ENCODE results near the gene PTPRG. TPM values are rescaled to one million over a fixed set of nuclear protein-coding genes. Genes with fewer than 3 reads are reported as not detected.

Gene PTPRG
- total and polyA plus RNA-seq, 2 donors (not counting 1 experiment from before 2014, with no cell fraction given), result 67.0 to 97.9 TPM

GRCh38 chr3:61591300-61591699, 29.9 kb downstream of the PTPRG start:
- no peak overlapping the region for H3K4me2 ChIP-seq (ENCODE audit: extremely low read depth, insufficient read depth, low read length)
- H3K9me3 ChIP-seq (ENCODE audit: control insufficient read depth, insufficient read depth, low read depth, low read length), result no peaks in the 10 kb centered on the region
- peaks cover 19% of the 10 kb centered on the region for H3K79me2 ChIP-seq (ENCODE audit: control insufficient read depth, insufficient read depth, low read length)
- no peak overlapping the region for H3K4me3 ChIP-seq (replicated peaks in 1 of 4; ENCODE audit: control extremely low read depth in 1 of 4, insufficient read depth in 1 of 4, low read depth in 3 of 4, low read length in 4 of 4)
- no peak for DNase-seq (ENCODE audit: low read depth in 2 of 2)
- no peak overlapping the region for H3K9ac ChIP-seq (ENCODE audit: insufficient read depth, low read length)
- no peaks in the 10 kb centered on the region for H3K27me3 ChIP-seq (ENCODE audit: control insufficient read depth, insufficient read depth, low read length)
- H4K20me1 ChIP-seq (ENCODE audit: control insufficient read depth, extremely low read depth, insufficient read depth, low read length), result no peaks in the 10 kb centered on the region
- H3K36me3 ChIP-seq (ENCODE audit: control insufficient read depth, insufficient read depth, low read length), result no peaks in the 10 kb centered on the region
- TF ChIP-seq EZH2 (IDR thresholded peaks at IDR 0.05; ENCODE audit: low read length, missing control alignments), result no peak
- no peak for TF ChIP-seq CTCF (conservative IDR thresholded peaks at IDR 0.05 in 1 of 2, IDR thresholded peaks at IDR 0.05 in 1 of 2; ENCODE audit: low read depth in 1 of 2, low read length in 2 of 2)
- peaks cover 15% of the 10 kb centered on the region for H3K4me1 ChIP-seq (ENCODE audit: control insufficient read depth, extremely low read depth, insufficient read depth, low read length)
- no peak overlapping the region for H2AFZ ChIP-seq (ENCODE audit: low read length)
- no peak overlapping the region for H3K27ac ChIP-seq (ENCODE audit: insufficient read depth, low read length)

DNA sequence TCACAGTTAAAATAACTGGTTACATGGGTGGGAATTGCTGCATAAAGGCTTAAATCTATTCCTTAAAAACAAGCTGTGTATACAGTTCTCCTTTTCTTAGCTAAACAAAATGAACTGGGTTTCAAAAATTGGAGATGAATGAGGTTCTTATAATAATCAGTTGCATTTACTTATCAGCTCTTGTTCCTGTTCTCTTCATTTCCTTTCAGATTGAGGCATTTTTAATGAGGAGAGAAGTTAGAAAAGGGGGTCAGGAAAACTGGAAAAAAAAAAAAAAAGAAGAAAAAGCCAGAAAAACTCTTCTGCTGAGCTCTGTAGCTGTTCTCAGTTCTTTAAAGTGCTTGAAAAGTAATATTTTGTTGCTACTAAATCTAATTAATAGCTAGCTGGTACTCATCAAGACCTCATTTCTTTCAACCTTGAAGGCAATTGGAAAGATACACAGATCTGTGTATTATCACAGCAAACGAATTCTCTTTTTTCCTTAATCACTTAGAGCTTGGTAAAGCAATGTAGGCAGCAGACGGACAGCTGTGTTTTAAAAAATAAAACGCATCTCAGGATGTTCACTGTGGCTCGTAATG, 32.2 kb downstream of the PTPRG start:
- H4K20me1 ChIP-seq (ENCODE audit: control insufficient read depth, extremely low read depth, insufficient read depth, low read length), result no peaks in the 10 kb centered on the region
- H3K79me2 ChIP-seq (ENCODE audit: control insufficient read depth, insufficient read depth, low read length), result peaks cover 24% of the 10 kb centered on the region
- H3K27me3 ChIP-seq (ENCODE audit: control insufficient read depth, insufficient read depth, low read length), result no peaks in the 10 kb centered on the region
- TF ChIP-seq EZH2 (IDR thresholded peaks at IDR 0.05; ENCODE audit: low read length, missing control alignments), result no peak
- TF ChIP-seq CTCF (conservative IDR thresholded peaks at IDR 0.05 in 1 of 2, IDR thresholded peaks at IDR 0.05 in 1 of 2; ENCODE audit: low read depth in 1 of 2, low read length in 2 of 2), result no peak
- DNase-seq (ENCODE audit: low read depth in 2 of 2), result no peak
- peak overlapping the region; percentile 97 for H3K4me2 ChIP-seq (ENCODE audit: extremely low read depth, insufficient read depth, low read length)
- H3K4me3 ChIP-seq (replicated peaks in 1 of 4; ENCODE audit: control extremely low read depth in 1 of 4, insufficient read depth in 1 of 4, low read depth in 3 of 4, low read length in 4 of 4), result no peak overlapping the region
- H3K9me3 ChIP-seq (ENCODE audit: control insufficient read depth, insufficient read depth, low read depth, low read length), result no peaks in the 10 kb centered on the region
- H3K4me1 ChIP-seq (ENCODE audit: control insufficient read depth, extremely low read depth, insufficient read depth, low read length), result peaks cover 15% of the 10 kb centered on the region
- no peak overlapping the region for H3K27ac ChIP-seq (ENCODE audit: insufficient read depth, low read length)
- H2AFZ ChIP-seq (ENCODE audit: low read length), result no peak overlapping the region
- no peaks in the 10 kb centered on the region for H3K36me3 ChIP-seq (ENCODE audit: control insufficient read depth, insufficient read depth, low read length)
- H3K9ac ChIP-seq (ENCODE audit: insufficient read depth, low read length), result no peak overlapping the region

DNA sequence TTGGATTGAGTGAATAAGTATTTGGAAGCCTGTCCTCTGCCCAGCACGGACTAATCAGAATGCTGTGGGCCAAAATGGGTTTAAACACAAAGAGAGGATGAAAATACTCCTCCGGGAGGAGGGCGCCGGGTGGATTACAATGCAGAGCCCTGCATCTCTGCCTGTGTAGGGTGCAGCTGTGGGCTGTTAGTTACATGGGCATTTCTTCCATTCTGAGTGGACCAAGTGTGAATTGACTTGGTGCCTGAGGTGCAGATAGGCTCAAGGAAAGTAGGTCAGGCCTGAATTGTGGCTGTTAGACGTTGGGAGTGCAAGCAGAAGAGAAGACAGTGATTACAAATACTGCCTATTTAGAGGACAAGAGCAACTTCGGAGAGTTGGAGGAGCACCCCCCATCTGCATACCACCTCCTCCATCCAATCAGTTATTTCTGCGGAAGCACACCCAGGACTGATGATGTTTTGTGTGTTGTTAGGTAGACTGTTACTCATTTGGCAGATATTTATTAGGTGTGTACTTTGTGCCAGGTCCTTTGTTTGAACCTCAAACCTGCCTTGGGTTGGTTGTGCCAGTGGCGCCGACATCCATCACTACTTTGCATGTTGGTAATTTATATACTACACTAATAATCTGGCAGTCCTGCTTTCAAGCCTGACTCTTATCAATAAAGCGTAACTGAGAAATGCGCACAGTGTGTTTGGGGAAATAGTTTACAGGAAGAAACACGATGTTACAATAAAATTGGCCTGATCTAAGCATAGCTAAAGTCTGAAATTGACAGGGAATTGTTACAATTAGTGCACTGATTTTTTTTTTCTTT, 33.0 kb downstream of the PTPRG start:
- Histone ChIP-seq H3K4me2 (ENCODE audit: extremely low read depth, insufficient read depth, low read length) (peak overlapping the region; percentile 97), H3K9me3 (ENCODE audit: control insufficient read depth, insufficient read depth, low read depth, low read length) (no peaks in the 10 kb centered on the region), H3K79me2 (ENCODE audit: control insufficient read depth, insufficient read depth, low read length) (peaks cover 30% of the 10 kb centered on the region), H3K27me3 (ENCODE audit: control insufficient read depth, insufficient read depth, low read length) (no peaks in the 10 kb centered on the region), H3K9ac (ENCODE audit: insufficient read depth, low read length) (no peak overlapping the region), H4K20me1 (ENCODE audit: control insufficient read depth, extremely low read depth, insufficient read depth, low read length) (no peaks in the 10 kb centered on the region), H2AFZ (ENCODE audit: low read length) (peak overlapping the region; percentile 3), H3K4me1 (ENCODE audit: control insufficient read depth, extremely low read depth, insufficient read depth, low read length) (peaks cover 15% of the 10 kb centered on the region), H3K27ac (ENCODE audit: insufficient read depth, low read length) (peak overlapping the region; percentile 30), H3K4me3 (replicated peaks in 1 of 4; ENCODE audit: control extremely low read depth in 1 of 4, insufficient read depth in 1 of 4, low read depth in 3 of 4, low read length in 4 of 4) (peak overlapping the region; percentile 4 to 32 (median 12)), H3K36me3 (ENCODE audit: control insufficient read depth, insufficient read depth, low read length) (no peaks in the 10 kb centered on the region)
- DNase-seq (ENCODE audit: low read depth in 2 of 2), result no peak
- TF ChIP-seq CTCF (conservative IDR thresholded peaks at IDR 0.05 in 1 of 2, IDR thresholded peaks at IDR 0.05 in 1 of 2; ENCODE audit: low read depth in 1 of 2, low read length in 2 of 2) (no peak), EZH2 (IDR thresholded peaks at IDR 0.05; ENCODE audit: low read length, missing control alignments) (no peak)
